H1 (cell line): ENCODE measurements around the gene FBXW5. TPM values are rescaled to one million over a fixed set of nuclear protein-coding genes. Genes with fewer than 3 reads are reported as not detected.

ENCODE experiments used
- CTCF ChIA-PET: fragments of 300-600 bp; sonication (Branson Sonifier 250); formaldehyde crosslinking; loops from one replicate; lab custom pipeline; 2021; ENCODE audit not compliant: partially characterized antibody; lab: Charles Lee
- POLR2A ChIA-PET: fragments of 300-600 bp; sonication (Branson Sonifier 250); formaldehyde crosslinking; loops from one replicate; lab custom pipeline; 2021; ENCODE audit warnings: inconsistent platforms; ENCODE audit not compliant: partially characterized antibody; lab: Charles Lee
- DNase-seq, 2 experiments: peaks; one replicate each; pipeline versions ENCODE4 v3.0.0 to v3.0.0-alpha.2; 2010 to 2022; ENCODE audit warnings: low spot score in 2 of 2, low read depth in 1 of 2, mixed read lengths in 1 of 2
- FAIRE-seq: peaks from 2 replicates; lab custom pipeline; 2011; peaks lifted over from hg19 to GRCh38; lab: Jason Lieb, UNC
- H2AFZ ChIP-seq: 2 replicates; pipeline ENCODE4 v1.8.1; 2012; ENCODE audit warnings: low read length, inconsistent platforms
- H2AK5ac ChIP-seq: 2 replicates; pipeline ENCODE4 v1.6.1; 2013; ENCODE audit warnings: low read depth, low read length
- H2BK120ac ChIP-seq: replicated peaks from 2 replicates; pipeline ENCODE3; 2013; ENCODE audit warnings: low read depth, low read length, inconsistent platforms
- H2BK12ac ChIP-seq: 2 replicates; pipeline ENCODE4 v1.6.1; 2013; ENCODE audit warnings: low read depth, low read length
- H2BK15ac ChIP-seq: 2 replicates; pipeline ENCODE4 v1.6.1; 2013; ENCODE audit warnings: low read length
- H2BK20ac ChIP-seq: 2 replicates; pipeline ENCODE4 v1.6.1; 2013; ENCODE audit warnings: low read length
- H2BK5ac ChIP-seq: 2 replicates; pipeline ENCODE4 v1.6.1; 2013; ENCODE audit warnings: low read depth, low read length
- H3K14ac ChIP-seq: 2 replicates; pipeline ENCODE4 v1.6.1; 2013; ENCODE audit warnings: inconsistent platforms; ENCODE audit not compliant: insufficient read length
- H3K18ac ChIP-seq: 2 replicates; pipeline ENCODE4 v1.6.1; 2013; ENCODE audit warnings: low read length; ENCODE audit errors: extremely low read depth
- H3K23ac ChIP-seq: 2 replicates; pipeline ENCODE4 v1.6.1; 2013; ENCODE audit warnings: inconsistent platforms; ENCODE audit not compliant: insufficient read length
- H3K23me2 ChIP-seq: 2 replicates; pipeline ENCODE4 v1.6.1; 2013; ENCODE audit warnings: low read depth, low read length
- H3K27ac ChIP-seq: 2 replicates; pipeline ENCODE4 v1.6.1; 2011; ENCODE audit warnings: low read depth, low read length, inconsistent platforms
- H3K27me3 ChIP-seq, 4 experiments: replicated peaks in 1 of 4; 1 replicate in 1 of 4; 2 replicates in 3 of 4; pipeline versions ENCODE4 v1.6.1 to v1.8.1; 2011 to 2013; ENCODE audit warnings: low read length in 3 of 4, mild to moderate bottlenecking in 3 of 4, inconsistent platforms in 2 of 4, mixed read lengths in 2 of 4, moderate library complexity in 1 of 4; ENCODE audit not compliant: control insufficient read depth in 3 of 4, insufficient read depth in 3 of 4; ENCODE audit errors: extremely low read depth in 1 of 4
- H3K36me3 ChIP-seq, 4 experiments: 2 replicates each; pipeline versions ENCODE4 v1.6.1 to v1.8.1; 2011 to 2013; ENCODE audit warnings: mild to moderate bottlenecking in 4 of 4, low read length in 3 of 4, moderate library complexity in 2 of 4, control low read depth in 1 of 4, inconsistent platforms in 1 of 4; ENCODE audit not compliant: insufficient read depth in 4 of 4, control insufficient read depth in 2 of 4
- H3K4ac ChIP-seq: replicated peaks from 2 replicates; pipeline ENCODE3; 2013; ENCODE audit warnings: low read length, low read depth, mixed read lengths, inconsistent platforms; ENCODE audit not compliant: insufficient read length
- H3K4me1 ChIP-seq, 4 experiments: replicated peaks in 1 of 4; 1 replicate in 1 of 4; 2 replicates in 3 of 4; pipeline versions ENCODE4 v1.6.1 to v1.8.1; 2011 to 2013; ENCODE audit warnings: low read length in 3 of 4, inconsistent platforms in 2 of 4, mixed read lengths in 1 of 4; ENCODE audit not compliant: insufficient read depth in 4 of 4, control insufficient read depth in 3 of 4
- H3K4me2 ChIP-seq, 2 experiments: 2 replicates each; pipeline versions ENCODE4 v1.6.1 to v1.8.1; 2011 to 2013; ENCODE audit warnings: low read depth in 2 of 2, low read length in 2 of 2, control low read depth in 1 of 2, inconsistent platforms in 1 of 2, mild to moderate bottlenecking in 1 of 2; ENCODE audit not compliant: insufficient read depth in 1 of 2
- H3K4me3 ChIP-seq, 4 experiments: fragments of 200-600, 300-600 bp in 1 of 4; sonication (generic), shearing (Covaris generic), sonication (Bioruptor Twin) in 1 of 4; 2 replicates each; pipeline versions ENCODE4 v1.5.1 to v1.8.1; 2011 to 2016; ENCODE audit warnings: low read length in 4 of 4, low read depth in 3 of 4, control low read depth in 2 of 4, inconsistent platforms in 2 of 4, mild to moderate bottlenecking in 2 of 4, mixed read lengths in 1 of 4, moderate library complexity in 1 of 4; ENCODE audit not compliant: insufficient read depth in 2 of 4; ENCODE audit errors: extremely low read depth in 1 of 4
- H3K56ac ChIP-seq: replicated peaks from 2 replicates; pipeline ENCODE3; 2013; ENCODE audit warnings: low read depth, mild to moderate bottlenecking, mixed read lengths, low read length, inconsistent platforms; ENCODE audit not compliant: insufficient read length
- H3K79me1 ChIP-seq: 2 replicates; pipeline ENCODE4 v1.6.1; 2013; ENCODE audit warnings: low read depth, low read length, control low read depth
- H3K79me2 ChIP-seq, 2 experiments: 2 replicates each; pipeline versions ENCODE4 v1.6.1 to v1.8.1; 2012 to 2013; ENCODE audit warnings: low read length in 2 of 2, mild to moderate bottlenecking in 2 of 2, inconsistent platforms in 1 of 2; ENCODE audit not compliant: insufficient read depth in 2 of 2, control insufficient read depth in 1 of 2
- H3K9ac ChIP-seq, 4 experiments: replicated peaks in 1 of 4; 1 replicate in 1 of 4; 2 replicates in 3 of 4; pipeline versions ENCODE4 v1.6.1 to v1.8.1; 2011 to 2013; ENCODE audit warnings: low read depth in 3 of 4, low read length in 3 of 4, control low read depth in 2 of 4, mild to moderate bottlenecking in 2 of 4, moderate library complexity in 2 of 4, inconsistent platforms in 1 of 4; ENCODE audit errors: extremely low read depth in 1 of 4
- H3K9me3 ChIP-seq, 2 experiments: 2 replicates each; pipeline versions ENCODE4 v1.6.1 to v1.8.1; 2012 to 2013; ENCODE audit warnings: mild to moderate bottlenecking in 2 of 2, moderate library complexity in 2 of 2, control low read depth in 1 of 2, inconsistent platforms in 1 of 2, low read depth in 1 of 2, low read length in 1 of 2, mixed read lengths in 1 of 2; ENCODE audit not compliant: insufficient read depth in 2 of 2
- H4K20me1 ChIP-seq, 2 experiments: replicated peaks in 1 of 2; 2 replicates each; pipeline versions ENCODE3 to v1.8.1; 2011 to 2013; ENCODE audit warnings: inconsistent platforms in 2 of 2, low read length in 2 of 2, mild to moderate bottlenecking in 1 of 2; ENCODE audit not compliant: insufficient read depth in 2 of 2, control insufficient read depth in 1 of 2
- H4K5ac ChIP-seq: 2 replicates; pipeline ENCODE4 v1.6.1; 2013; ENCODE audit warnings: low read length, low read depth, mixed read lengths, inconsistent platforms; ENCODE audit not compliant: insufficient read length
- H4K8ac ChIP-seq: 2 replicates; pipeline ENCODE4 v1.8.0; 2013; ENCODE audit warnings: mild to moderate bottlenecking, moderate library complexity, low read length, inconsistent platforms; ENCODE audit not compliant: insufficient read depth; ENCODE audit errors: extremely low read depth
- H4K91ac ChIP-seq: replicated peaks from 2 replicates; pipeline ENCODE3; 2013; ENCODE audit warnings: low read length, mixed read lengths, inconsistent platforms; ENCODE audit not compliant: insufficient read length
- ASH2L ChIP-seq: fragments of 200-600, 300-600 bp; sonication (generic); IDR thresholded peaks from one replicate; pipeline ENCODE4 v1.7.1; 2017; ENCODE audit warnings: low read length
- CREB1 ChIP-seq: IDR thresholded peaks from 2 replicates; pipeline ENCODE4 v1.6.1; 2012; ENCODE audit warnings: inconsistent platforms
- E2F6 ChIP-seq: IDR thresholded peaks from 2 replicates; pipeline ENCODE4 v1.6.1; 2012; ENCODE audit warnings: inconsistent platforms
- EGR1 ChIP-seq: IDR thresholded peaks from 2 replicates; pipeline ENCODE4 v1.6.1; 2011; ENCODE audit warnings: low read depth, low read length, borderline replicate concordance
- FOSL1 ChIP-seq: IDR thresholded peaks from 2 replicates; pipeline ENCODE4 v1.6.1; 2011; ENCODE audit warnings: mild to moderate bottlenecking, low read depth, low read length, moderate library complexity; ENCODE audit not compliant: insufficient read depth
- GABPA ChIP-seq: IDR thresholded peaks from 2 replicates; pipeline ENCODE4 v1.6.1; 2011; ENCODE audit warnings: mild to moderate bottlenecking, low read length, moderate library complexity, borderline replicate concordance; ENCODE audit not compliant: insufficient read depth
- HDAC2 ChIP-seq, 2 experiments: fragments of 300-600 bp in 1 of 2; sonication (generic) in 1 of 2; IDR thresholded peaks; 2 replicates each; pipeline ENCODE4 v1.6.1; 2011 to 2012; ENCODE audit warnings: low read depth in 2 of 2, low read length in 2 of 2, mild to moderate bottlenecking in 2 of 2, moderate library complexity in 2 of 2, borderline replicate concordance in 1 of 2, inconsistent platforms in 1 of 2
- KDM4A ChIP-seq: IDR thresholded peaks from one replicate; pipeline ENCODE4 v1.7.1; 2012; ENCODE audit warnings: low read depth, mild to moderate bottlenecking, moderate library complexity, low read length, inconsistent platforms; ENCODE audit not compliant: severe bottlenecking
- KDM5A ChIP-seq: fragments of 200-600 bp; IDR thresholded peaks from 2 replicates; pipeline ENCODE4 v1.7.1; 2012; ENCODE audit warnings: mild to moderate bottlenecking, low read length, inconsistent platforms, mixed read lengths
- RNF2 ChIP-seq: fragments of 200-900, 300-1000 bp; sonication (generic); IDR thresholded peaks from 2 replicates; pipeline ENCODE4 v1.7.1; 2016; ENCODE audit warnings: borderline replicate concordance, low read depth, mild to moderate bottlenecking, antibody characterized with exemption, low read length; ENCODE audit not compliant: poor library complexity, severe bottlenecking; ENCODE audit errors: missing control alignments
- WGBS, 2 experiments: shearing (Covaris generic) in 1 of 2; methylation state at CpG; one replicate each; pipeline versions ENCODE4 v1.1.6 to v1.1.7; 2013 to 2015; ENCODE audit warnings: low lambda C conversion rate in 2 of 2, mixed read lengths in 2 of 2, inconsistent platforms in 1 of 2, low coverage in 1 of 2, missing lambda C conversion rate in 1 of 2; ENCODE audit not compliant: insufficient replicate concordance in 2 of 2, insufficient coverage in 1 of 2, insufficient read length in 1 of 2; ENCODE audit errors: extremely low coverage in 1 of 2, missing lambda C conversion rate in 1 of 2; 5-methylcytosine and 5-hydroxymethylcytosine counted together
- polyA plus RNA-seq, 7 experiments: library from polyadenylated mRNA; depleted of rRNA in 3 of 7; stranded (reverse) in 5 of 7; unstranded in 2 of 7; fragments of >200 nt in 5 of 7; fragments of 200-250 nt in 2 of 7; gene quantifications; 1 replicate in 5 of 7; 2 replicates in 1 of 7; 4 replicates in 1 of 7; pipeline versions ENCODE4 v1.2.1 to v1.2.3, GENCODE V29; 2011 to 2013; ENCODE audit warnings: missing spikeins in 2 of 7, mixed read lengths in 2 of 7
- total RNA-seq: library from RNA; stranded (reverse); fragmentation: NEBNext Ultra II Directional; extraction: Animal tissue kit (Norgen Biotek cat#: 25700); gene quantifications from 2 replicates; pipeline ENCODE4 v1.2.1, GENCODE V29; 2021

FBXW5 gene
- total and polyA plus RNA-seq, 2 of the 8 experiments (the other 6 are each of a cell fraction or from before 2014, with no cell fraction given): 49.0 to 71.0 TPM

GRCh38 chr9:136941231-136942111, 3.1 kb downstream of the FBXW5 start:
- no peak overlapping the region for H2BK5ac ChIP-seq
- no peak overlapping the region for H3K14ac ChIP-seq
- no peak overlapping the region for H2AK5ac ChIP-seq
- H3K27ac ChIP-seq: no peak overlapping the region
- no peak overlapping the region for H4K91ac ChIP-seq
- peaks cover 0 to 11% (median 7%) of the 10 kb centered on the region in 4 experiments; a peak in 5 of 7 replicates for H3K4me1 ChIP-seq
- no peak overlapping the region for H3K4me3 ChIP-seq
- H3K79me1 ChIP-seq: no peaks in the 10 kb centered on the region; the same call in 1 of the 2 replicates
- H4K8ac ChIP-seq: no peak overlapping the region
- no peak overlapping the region for H2BK20ac ChIP-seq
- no peaks in the 10 kb centered on the region for H3K9me3 ChIP-seq
- ChIA-PET POLR2A (interaction anchor here (0.7 to 1.0 kb wide), 3 partner anchors 11 to 82 kb away, joined by 3 to 4 read pairs (median 3); no protein-coding TSS in a partner anchor), CTCF (no interaction called here)
- peaks cover 5% of the 10 kb centered on the region; the same call in 1 of the 2 replicates for H3K23me2 ChIP-seq
- H2AFZ ChIP-seq: no peak overlapping the region
- H3K56ac ChIP-seq: no peak overlapping the region
- H3K27me3 ChIP-seq: no peaks in the 10 kb centered on the region
- H2BK15ac ChIP-seq: no peak overlapping the region
- no peak overlapping the region for H3K18ac ChIP-seq
- no peak overlapping the region for H3K4ac ChIP-seq
- no peak overlapping the region for H3K9ac ChIP-seq
- no peak overlapping the region for H3K23ac ChIP-seq
- DNase-seq: no peak
- WGBS, 2 experiments: 93% methylated on average over 43 of the region's 55 CpGs; no CpG with 5 or more reads in 1 of the 2 experiments
- no peak overlapping the region for H4K5ac ChIP-seq
- no peak overlapping the region for H2BK12ac ChIP-seq
- peaks cover 7 to 32% of the 10 kb centered on the region in 2 experiments for H4K20me1 ChIP-seq
- FAIRE-seq: no peak
- no peak overlapping the region for H2BK120ac ChIP-seq
- peaks cover 12 to 34% (median 16%) of the 10 kb centered on the region in 4 experiments; a peak in 7 of 8 replicates for H3K36me3 ChIP-seq
- no peak overlapping the region for H3K4me2 ChIP-seq
- H3K79me2 ChIP-seq: peaks cover 0 to 3% of the 10 kb centered on the region in 2 experiments; a peak in 1 of 4 replicates
- no peak for TF ChIP-seq ASH2L
- no peak for TF ChIP-seq KDM4A
- TF ChIP-seq KDM5A: no peak
- no peak for TF ChIP-seq GABPA
- no peak for TF ChIP-seq E2F6
- no peak for TF ChIP-seq RNF2
- no peak for TF ChIP-seq CREB1
- no peak for TF ChIP-seq FOSL1
- no peak for TF ChIP-seq EGR1
- TF ChIP-seq HDAC2 (IDR thresholded peaks at IDR 0.05; ENCODE audit: borderline replicate concordance in 1 of 2, low read depth in 2 of 2, low read length in 2 of 2): no peak
